HG03558 (cell line): Measurements from ENCODE around the gene BMS1.

Source experiments
- ATAC-seq: cut with Tn5 transposase; IDR thresholded peaks from one replicate; pipeline ENCODE4 v1.9.1; 2021; ENCODE audit warnings: moderate number of reproducible peaks; ENCODE audit not compliant: unreplicated experiment; ENCODE audit errors: extremely low read depth

BMS1 gene

GRCh38 chr10:42882597-42882996, 100.0 kb downstream of the BMS1 start:
- no peak for ATAC-seq
